ENCODE results near the gene DOCK2.

Gene DOCK2

GRCh38 chr5:170071748-170072147, 434.7 kb downstream of the DOCK2 start (continued):
- TF ChIP-seq, protein P1, sequence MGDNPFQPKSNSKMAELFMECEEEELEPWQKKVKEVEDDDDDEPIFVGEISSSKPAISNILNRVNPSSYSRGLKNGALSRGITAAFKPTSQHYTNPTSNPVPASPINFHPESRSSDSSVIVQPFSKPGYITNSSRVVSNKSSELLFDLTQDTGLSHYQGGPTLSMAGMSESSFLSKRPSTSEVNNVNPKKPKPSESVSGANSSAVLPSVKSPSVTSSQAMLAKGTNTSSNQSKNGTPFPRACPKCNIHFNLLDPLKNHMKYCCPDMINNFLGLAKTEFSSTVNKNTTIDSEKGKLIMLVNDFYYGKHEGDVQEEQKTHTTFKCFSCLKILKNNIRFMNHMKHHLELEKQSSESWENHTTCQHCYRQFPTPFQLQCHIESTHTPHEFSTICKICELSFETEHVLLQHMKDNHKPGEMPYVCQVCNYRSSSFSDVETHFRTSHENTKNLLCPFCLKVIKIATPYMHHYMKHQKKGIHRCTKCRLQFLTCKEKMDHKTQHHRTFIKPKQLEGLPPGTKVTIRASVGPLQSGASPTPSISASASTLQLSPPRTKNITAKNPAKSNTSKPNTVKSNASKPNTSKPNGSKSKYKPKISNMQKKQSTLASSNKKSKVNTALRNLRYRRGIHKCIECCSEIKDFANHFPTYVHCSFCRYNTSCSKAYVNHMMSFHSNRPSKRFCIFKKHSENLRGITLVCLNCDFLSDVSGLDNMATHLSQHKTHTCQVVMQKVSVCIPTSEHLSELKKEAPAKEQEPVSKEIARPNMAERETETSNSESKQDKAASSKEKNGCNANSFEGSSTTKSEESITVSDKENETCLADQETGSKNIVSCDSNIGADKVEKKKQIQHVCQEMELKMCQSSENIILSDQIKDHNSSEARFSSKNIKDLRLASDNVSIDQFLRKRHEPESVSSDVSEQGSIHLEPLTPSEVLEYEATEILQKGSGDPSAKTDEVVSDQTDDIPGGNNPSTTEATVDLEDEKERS (tag by site-specific recombination; IDR thresholded peaks at IDR 0.05), result no peak
- TF ChIP-seq ZBTB11 (tag by site-specific recombination; conservative IDR thresholded peaks at IDR 0.05; ENCODE audit: low read depth) (no peak), ZNF23 (tag by site-specific recombination; IDR thresholded peaks at IDR 0.05; ENCODE audit: borderline replicate concordance) (no peak), ZNF610 (tag by site-specific recombination; IDR thresholded peaks at IDR 0.05; ENCODE audit: borderline replicate concordance) (no peak)

DNA sequence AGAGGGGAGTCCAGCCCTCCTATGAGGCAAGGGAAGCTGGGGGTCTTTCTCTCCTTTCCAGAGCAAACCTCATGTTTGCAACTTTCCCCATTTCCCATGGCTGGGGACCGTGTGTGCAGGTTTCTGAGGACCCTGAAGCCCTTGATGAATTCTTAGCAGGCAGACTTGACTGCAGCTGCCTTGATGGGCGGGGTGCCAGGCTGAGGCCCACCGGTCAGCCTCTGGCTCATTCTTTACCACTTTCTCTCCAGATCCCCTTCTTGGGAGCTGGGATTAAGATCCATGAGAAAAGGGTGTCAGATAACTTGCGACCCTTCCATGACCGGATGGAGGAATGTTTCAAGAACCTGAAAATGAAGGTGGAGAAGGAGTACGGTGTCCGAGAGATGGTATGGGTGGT, 438.6 kb downstream of the DOCK2 start:
- Histone ChIP-seq H3K27ac (ENCODE audit: extremely low read depth, low read depth, low read length) (no peak overlapping the region), H3K9me3 (ENCODE audit: control insufficient read depth, insufficient read depth, low read depth, low read length) (no peaks in the 10 kb centered on the region), H3K4me3 (ENCODE audit: low read depth, low read length) (no peak overlapping the region), H3K36me3 (ENCODE audit: control insufficient read depth in 2 of 2, insufficient read depth in 1 of 2, low read length in 2 of 2) (no peaks in the 10 kb centered on the region), H3K4me1 (ENCODE audit: control insufficient read depth, insufficient read depth, low read length) (no peaks in the 10 kb centered on the region)
- ChIA-PET CTCF (interaction anchor here (0.6 to 1.3 kb wide), 2 partner anchors 142 to 344 kb away, joined by 4 to 5 read pairs; no protein-coding TSS in a partner anchor), POLR2A (no interaction called here)
- TF ChIP-seq ZBTB7A (tag by site-specific recombination; IDR thresholded peaks at IDR 0.05; ENCODE audit: low read depth) (no peak), YY1 (tag by site-specific recombination; IDR thresholded peaks at IDR 0.05) (no peak), KLF16 (tag by site-specific recombination; IDR thresholded peaks at IDR 0.05) (no peak), PRDM6 (tag by site-specific recombination; IDR thresholded peaks at IDR 0.05) (no peak), ZNF146 (tag by site-specific recombination; IDR thresholded peaks at IDR 0.05) (no peak), ZNF544 (tag by site-specific recombination; IDR thresholded peaks at IDR 0.05) (no peak), KLF7 (tag by site-specific recombination; IDR thresholded peaks at IDR 0.05; ENCODE audit: borderline replicate concordance) (no peak), ZNF645 (tag by site-specific recombination; IDR thresholded peaks at IDR 0.05) (no peak), ZNF785 (tag by site-specific recombination; IDR thresholded peaks at IDR 0.05) (no peak), OVOL3 (tag by site-specific recombination; IDR thresholded peaks at IDR 0.05) (no peak)
- TF ChIP-seq, protein P2, sequence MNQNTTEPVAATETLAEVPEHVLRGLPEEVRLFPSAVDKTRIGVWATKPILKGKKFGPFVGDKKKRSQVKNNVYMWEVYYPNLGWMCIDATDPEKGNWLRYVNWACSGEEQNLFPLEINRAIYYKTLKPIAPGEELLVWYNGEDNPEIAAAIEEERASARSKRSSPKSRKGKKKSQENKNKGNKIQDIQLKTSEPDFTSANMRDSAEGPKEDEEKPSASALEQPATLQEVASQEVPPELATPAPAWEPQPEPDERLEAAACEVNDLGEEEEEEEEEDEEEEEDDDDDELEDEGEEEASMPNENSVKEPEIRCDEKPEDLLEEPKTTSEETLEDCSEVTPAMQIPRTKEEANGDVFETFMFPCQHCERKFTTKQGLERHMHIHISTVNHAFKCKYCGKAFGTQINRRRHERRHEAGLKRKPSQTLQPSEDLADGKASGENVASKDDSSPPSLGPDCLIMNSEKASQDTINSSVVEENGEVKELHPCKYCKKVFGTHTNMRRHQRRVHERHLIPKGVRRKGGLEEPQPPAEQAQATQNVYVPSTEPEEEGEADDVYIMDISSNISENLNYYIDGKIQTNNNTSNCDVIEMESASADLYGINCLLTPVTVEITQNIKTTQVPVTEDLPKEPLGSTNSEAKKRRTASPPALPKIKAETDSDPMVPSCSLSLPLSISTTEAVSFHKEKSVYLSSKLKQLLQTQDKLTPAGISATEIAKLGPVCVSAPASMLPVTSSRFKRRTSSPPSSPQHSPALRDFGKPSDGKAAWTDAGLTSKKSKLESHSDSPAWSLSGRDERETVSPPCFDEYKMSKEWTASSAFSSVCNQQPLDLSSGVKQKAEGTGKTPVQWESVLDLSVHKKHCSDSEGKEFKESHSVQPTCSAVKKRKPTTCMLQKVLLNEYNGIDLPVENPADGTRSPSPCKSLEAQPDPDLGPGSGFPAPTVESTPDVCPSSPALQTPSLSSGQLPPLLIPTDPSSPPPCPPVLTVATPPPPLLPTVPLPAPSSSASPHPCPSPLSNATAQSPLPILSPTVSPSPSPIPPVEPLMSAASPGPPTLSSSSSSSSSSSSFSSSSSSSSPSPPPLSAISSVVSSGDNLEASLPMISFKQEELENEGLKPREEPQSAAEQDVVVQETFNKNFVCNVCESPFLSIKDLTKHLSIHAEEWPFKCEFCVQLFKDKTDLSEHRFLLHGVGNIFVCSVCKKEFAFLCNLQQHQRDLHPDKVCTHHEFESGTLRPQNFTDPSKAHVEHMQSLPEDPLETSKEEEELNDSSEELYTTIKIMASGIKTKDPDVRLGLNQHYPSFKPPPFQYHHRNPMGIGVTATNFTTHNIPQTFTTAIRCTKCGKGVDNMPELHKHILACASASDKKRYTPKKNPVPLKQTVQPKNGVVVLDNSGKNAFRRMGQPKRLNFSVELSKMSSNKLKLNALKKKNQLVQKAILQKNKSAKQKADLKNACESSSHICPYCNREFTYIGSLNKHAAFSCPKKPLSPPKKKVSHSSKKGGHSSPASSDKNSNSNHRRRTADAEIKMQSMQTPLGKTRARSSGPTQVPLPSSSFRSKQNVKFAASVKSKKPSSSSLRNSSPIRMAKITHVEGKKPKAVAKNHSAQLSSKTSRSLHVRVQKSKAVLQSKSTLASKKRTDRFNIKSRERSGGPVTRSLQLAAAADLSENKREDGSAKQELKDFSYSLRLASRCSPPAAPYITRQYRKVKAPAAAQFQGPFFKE (tag by site-specific recombination; IDR thresholded peaks at IDR 0.05; ENCODE audit: borderline replicate concordance), result no peak

All from HEK293 (cell line).